Heart left ventricle (tissue), 13 donors: Measurements from ENCODE around the gene HBA2.
"Not testable (repeated sequence)": the region's sequence is repeated elsewhere in the genome, so short reads cannot be mapped to it uniquely, and the experiment has no call there.

Experiments
- CTCF ChIP-seq, 12 donors: fragments of 200-600 bp; sonication (generic) in 4 of 12; IDR thresholded peaks; one replicate each; pipeline versions ENCODE4 v1.5.0 to v1.8.0; 2018 to 2022; ENCODE audit warnings: antibody characterized with exemption in 12 of 12, mild to moderate bottlenecking in 5 of 12
- POLR2A ChIP-seq, 2 donors: fragments of 450-650 bp; IDR thresholded peaks; one replicate each; pipeline ENCODE4 v1.6.1; 2017; ENCODE audit warnings: antibody characterized with exemption in 2 of 2, mild to moderate bottlenecking in 2 of 2, moderate library complexity in 2 of 2
- donor health status: ischemic (EF 13 %, LVEDD 7.1; RV severe dilation, severe dysfunction).
- donor health status: DM: no; HTN: yes; CAD: no.
- donor health status: DM: no; HTN: no; CAD: no.
- donor health status: ischemic (EF 25% LVEDD 6.9; RV normal size, moderate dysfunction).
- donor health status: ischemic (EF 25% LVEDD 5.7; RV mildly dilated, moderate dysfunction).
- donor health status: ischemic (EF 35%, LVEDD 5.7; RV mildly dilated, moderate dysfunction).
- donor health status: nonischemic (EF 11% LVEDD 7.7; RV severe dilation, severe dysfunction).
- donor health status: DM: yes; HTN: yes; CAD: no.
- donor health status: PGD.
- donor health status: ischemic (EF 29% LVEDD 5.4; RV normal size, mild dysfunction).
- donor health status: nonischemic (EF 23%, LVEDD 6.1; RV moderate dilation, normal function).

- not testable (repeated sequence) for TF ChIP-seq CTCF, POLR2A (IDR thresholded peaks at IDR 0.05)
Measured at GRCh38 chr16:163696-164095, 9.0 kb upstream of the HBA2 start.
